Transverse colon (tissue), 4 donors: Measurements from ENCODE around the gene MAPRE2.

Experiments used
- CTCF ChIP-seq, 5 experiments: fragments of 200-600 bp in 3 of 5; fragments of 450-650 bp in 2 of 5; sonication (generic) in 3 of 5; IDR thresholded peaks; 1 replicate in 2 of 5; 2 replicates in 3 of 5; pipeline ENCODE4 v1.5.1; 2016 to 2017; ENCODE audit warnings: antibody characterized with exemption in 5 of 5, inconsistent platforms in 3 of 5, mild to moderate bottlenecking in 2 of 5, moderate library complexity in 1 of 5
- POLR2AphosphoS5 ChIP-seq, 3 donors: sonication (generic); formaldehyde crosslinking; IDR thresholded peaks; one replicate each; pipeline ENCODE4 v1.6.1; 2016; ENCODE audit warnings: antibody characterized with exemption in 3 of 3

GRCh38 chr18:34995746-34996145, 45.5 kb upstream of the MAPRE2 start:
- no peak for TF ChIP-seq POLR2AphosphoS5 (IDR thresholded peaks at IDR 0.05)
- no peak for TF ChIP-seq CTCF (IDR thresholded peaks at IDR 0.05)
